ENCODE measurements around the gene LZTFL1. TPM values are rescaled to one million over a fixed set of nuclear protein-coding genes. Genes with fewer than 3 reads are reported as not detected.

Gene LZTFL1
- total RNA-seq, 4 donors from 2014 or later, result 14.7 to 20.1 (median 16.1) TPM

DNA sequence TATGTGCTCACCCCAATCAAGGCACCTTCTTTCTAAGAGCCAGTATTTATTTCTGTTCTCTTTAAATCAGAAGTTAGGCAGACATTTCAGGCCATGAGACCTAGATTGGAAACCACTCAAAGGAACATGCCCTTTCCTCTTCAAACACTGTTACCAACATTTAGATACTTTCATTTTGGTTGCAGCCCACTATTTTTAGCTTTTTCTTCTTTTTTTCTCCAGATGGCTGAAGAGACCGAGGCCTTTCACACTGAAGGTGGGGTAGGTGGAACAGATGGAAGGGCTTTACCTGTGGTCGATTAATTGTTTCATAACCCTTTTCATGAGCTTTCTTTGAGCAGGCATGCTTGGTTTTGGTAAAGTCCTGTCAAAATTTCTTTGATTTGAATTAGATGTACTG, 10.9 kb upstream of the LZTFL1 start:
- ATAC-seq (ENCODE audit: low FRiP score), result no peak
- no peak for DNase-seq (ENCODE audit: low spot score)
- TF ChIP-seq, protein P1, sequence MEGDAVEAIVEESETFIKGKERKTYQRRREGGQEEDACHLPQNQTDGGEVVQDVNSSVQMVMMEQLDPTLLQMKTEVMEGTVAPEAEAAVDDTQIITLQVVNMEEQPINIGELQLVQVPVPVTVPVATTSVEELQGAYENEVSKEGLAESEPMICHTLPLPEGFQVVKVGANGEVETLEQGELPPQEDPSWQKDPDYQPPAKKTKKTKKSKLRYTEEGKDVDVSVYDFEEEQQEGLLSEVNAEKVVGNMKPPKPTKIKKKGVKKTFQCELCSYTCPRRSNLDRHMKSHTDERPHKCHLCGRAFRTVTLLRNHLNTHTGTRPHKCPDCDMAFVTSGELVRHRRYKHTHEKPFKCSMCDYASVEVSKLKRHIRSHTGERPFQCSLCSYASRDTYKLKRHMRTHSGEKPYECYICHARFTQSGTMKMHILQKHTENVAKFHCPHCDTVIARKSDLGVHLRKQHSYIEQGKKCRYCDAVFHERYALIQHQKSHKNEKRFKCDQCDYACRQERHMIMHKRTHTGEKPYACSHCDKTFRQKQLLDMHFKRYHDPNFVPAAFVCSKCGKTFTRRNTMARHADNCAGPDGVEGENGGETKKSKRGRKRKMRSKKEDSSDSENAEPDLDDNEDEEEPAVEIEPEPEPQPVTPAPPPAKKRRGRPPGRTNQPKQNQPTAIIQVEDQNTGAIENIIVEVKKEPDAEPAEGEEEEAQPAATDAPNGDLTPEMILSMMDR (IDR thresholded peaks at IDR 0.05), result no peak

DNA sequence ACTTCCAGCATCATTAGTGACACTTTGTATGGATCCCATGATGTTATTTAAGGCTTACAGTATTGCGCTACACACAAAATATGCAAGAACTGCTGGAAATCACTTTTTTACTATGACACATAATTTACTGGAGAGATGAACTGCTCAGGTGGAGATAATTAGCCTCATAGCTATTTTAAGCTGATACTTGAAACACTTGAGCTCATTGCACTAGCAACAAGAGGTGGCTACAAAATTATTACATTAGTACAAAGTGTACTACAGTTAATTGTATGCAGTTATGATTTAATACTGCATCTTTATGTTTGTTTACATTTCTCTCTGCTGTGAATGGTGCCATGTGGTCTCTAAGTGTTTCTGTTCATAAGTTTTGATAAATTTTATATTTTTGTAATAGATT, 6.5 kb upstream of the LZTFL1 start:
- no peak for ATAC-seq (ENCODE audit: low FRiP score)
- TF ChIP-seq, protein P1 (IDR thresholded peaks at IDR 0.05), result no peak

DNA sequence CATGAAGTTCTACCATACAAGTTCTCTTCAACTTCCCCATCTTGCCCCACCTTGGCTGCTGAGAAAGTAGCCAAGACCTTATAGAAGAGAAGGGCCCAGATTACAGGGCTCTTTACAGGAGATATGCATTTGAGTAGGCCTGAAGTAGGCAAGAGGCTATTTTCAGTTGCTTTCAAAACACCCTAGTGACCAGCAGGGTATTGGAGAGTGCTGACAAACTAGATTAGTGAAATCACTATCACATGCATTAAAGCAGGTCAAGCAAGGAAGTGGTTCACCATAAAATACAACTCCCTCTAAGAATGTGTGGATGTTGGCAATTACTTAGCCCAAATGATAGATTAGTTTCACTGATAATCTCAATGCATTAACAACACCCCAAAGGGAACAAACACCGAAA, 2.7 kb upstream of the LZTFL1 start:
- TF ChIP-seq, protein P1 (IDR thresholded peaks at IDR 0.05), result no peak
- ATAC-seq (ENCODE audit: low FRiP score), result no peak
- no peak for DNase-seq (ENCODE audit: low spot score)

More for the DNA sequence above, 6.5 kb upstream of the LZTFL1 start:
- DNase-seq (ENCODE audit: low spot score), result no peak

DNA sequence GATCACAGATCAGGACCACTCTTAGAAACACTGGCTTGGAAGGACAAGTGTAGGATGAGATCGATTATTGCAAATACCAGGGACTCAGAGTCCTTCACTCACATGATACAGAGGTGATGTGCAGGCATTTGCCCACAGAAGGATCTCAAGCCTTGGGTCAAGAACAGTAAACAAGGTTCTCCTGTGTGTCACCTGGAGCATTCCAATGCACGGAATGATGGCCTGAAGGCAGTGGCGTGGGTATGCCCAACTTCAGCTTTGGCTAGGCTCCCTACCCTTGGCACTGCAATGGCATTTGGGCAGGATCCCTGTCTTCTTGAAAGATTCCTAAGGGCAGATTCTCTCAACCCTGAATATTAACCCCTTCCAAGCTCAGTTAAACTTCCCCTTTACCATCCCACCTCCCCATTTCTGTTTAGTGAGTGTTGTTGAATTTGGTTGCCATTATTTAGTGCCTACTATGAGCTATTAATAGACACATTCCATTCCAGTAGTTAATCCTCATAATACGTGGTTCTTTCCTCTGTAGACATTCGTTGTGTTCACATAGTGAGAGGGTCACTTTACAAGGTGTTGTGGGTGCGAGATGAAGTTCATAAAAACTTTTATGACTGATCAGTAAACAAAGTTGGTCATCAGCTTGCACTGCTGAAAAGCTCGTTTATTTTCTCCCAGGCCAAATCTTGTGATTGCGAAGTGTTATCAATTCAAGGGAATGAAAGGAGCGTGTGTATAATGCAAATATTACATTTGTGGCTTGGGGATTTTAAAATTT, 1.1 kb upstream of the LZTFL1 start:
- ATAC-seq (ENCODE audit: low FRiP score) (no peak), DNase-seq (ENCODE audit: low spot score) (no peak)
- TF ChIP-seq, protein P1 (IDR thresholded peaks at IDR 0.05), result no peak

DNA sequence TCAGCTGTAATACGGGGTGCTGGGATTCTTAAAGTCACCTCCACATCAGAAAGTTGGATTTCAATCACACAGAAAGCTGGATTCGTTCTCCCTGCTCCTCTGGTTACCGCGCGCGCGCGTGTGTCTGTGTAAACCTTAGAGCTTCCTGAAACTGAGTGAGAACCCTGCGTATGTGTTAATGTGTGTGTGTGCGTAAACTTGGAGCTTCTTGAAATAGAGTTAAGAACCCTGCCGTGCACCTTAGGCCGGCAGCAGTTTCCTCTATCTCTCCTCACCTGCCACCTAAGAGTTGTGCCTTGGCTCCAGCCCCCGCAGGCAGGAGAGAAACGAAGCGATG, 531 bp downstream of the LZTFL1 start:
- TF ChIP-seq, protein P1 (IDR thresholded peaks at IDR 0.05), result no peak
- no peak for DNase-seq (ENCODE audit: low spot score)
- ATAC-seq (ENCODE audit: low FRiP score), result no peak

DNA sequence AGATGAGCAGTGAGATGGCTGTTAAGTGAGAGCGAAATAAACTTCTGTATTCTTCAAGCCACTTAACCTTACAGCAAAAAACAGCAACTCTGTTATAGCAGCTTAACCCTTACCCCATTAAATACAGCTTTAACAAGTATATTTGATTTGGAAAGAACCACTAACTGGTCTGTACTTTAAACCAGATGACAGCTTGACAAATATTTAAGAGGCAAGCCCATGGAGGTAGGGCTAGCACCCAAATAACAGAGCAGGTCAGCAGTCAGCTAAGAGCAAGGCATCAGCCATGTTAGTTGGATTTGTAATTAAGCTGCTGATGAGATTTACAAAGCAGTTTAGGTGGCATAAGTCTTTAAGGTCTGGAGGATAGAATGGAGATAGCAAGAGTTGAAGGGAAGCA, 3.5 kb downstream of the LZTFL1 start:
- TF ChIP-seq, protein P1 (IDR thresholded peaks at IDR 0.05), result no peak
- DNase-seq (ENCODE audit: low spot score) (no peak), ATAC-seq (ENCODE audit: low FRiP score) (no peak)

DNA sequence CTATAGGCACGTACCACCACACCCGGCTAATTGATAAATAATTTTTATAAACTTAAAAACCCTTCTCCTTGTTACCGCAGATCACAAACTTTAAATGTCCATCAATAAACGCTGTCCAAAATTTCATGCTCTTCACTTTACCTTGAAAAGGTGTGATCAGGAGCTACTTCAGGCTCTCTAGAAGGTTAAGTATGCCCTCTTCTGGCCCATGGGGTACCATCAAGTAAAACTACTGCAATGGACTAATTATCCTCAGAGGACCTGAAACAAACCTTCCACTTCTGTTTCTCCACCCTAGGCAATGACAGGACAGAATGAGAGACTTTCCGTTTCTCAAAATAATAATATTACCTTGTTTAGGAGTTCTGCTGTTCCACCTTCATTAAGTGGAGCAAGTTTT, 9.2 kb downstream of the LZTFL1 start:
- ATAC-seq (ENCODE audit: low FRiP score), result no peak
- TF ChIP-seq, protein P1 (IDR thresholded peaks at IDR 0.05), result no peak
- no peak for DNase-seq (ENCODE audit: low spot score)
